Frontal cortex (tissue), 4 donors: ENCODE measurements around the gene FARSA. TPM values are rescaled to one million over a fixed set of nuclear protein-coding genes. Genes with fewer than 3 reads are reported as not detected.
"Not testable (repeated sequence)": the region's sequence is repeated elsewhere in the genome, so short reads cannot be mapped to it uniquely, and the experiment has no call there.

ENCODE experiments used
- DNase-seq, 2 donors: peaks; one replicate each; pipeline ENCODE4 v3.0.0; 2012; ENCODE audit warnings: low spot score in 2 of 2
- FAIRE-seq: peaks from 2 replicates; lab custom pipeline; 2012; peaks lifted over from hg19 to GRCh38; lab: Jason Lieb, UNC
- total RNA-seq: library from RNA; depleted of rRNA; stranded (reverse); fragments of >200 nt; gene quantifications from one replicate; pipeline ENCODE4 v1.2.3, GENCODE V29; 2014
- donor health status: control.
- donor health status: control.
- donor health status: control.

The FARSA gene
- total RNA-seq, 1 donor from 2014 or later = 56.3 TPM

GRCh38 chr19:12899891-12900518, 33.5 kb downstream of the FARSA start:
- no peak for FAIRE-seq
- no peak for DNase-seq

GRCh38 chr19:12896460-12896859, 37.1 kb downstream of the FARSA start:
- DNase-seq = no peak
- no peak for FAIRE-seq

GRCh38 chr19:12893582-12893981, 39.9 kb downstream of the FARSA start:
- FAIRE-seq (no peak), DNase-seq (no peak)

GRCh38 chr19:12891553-12892021, 41.9 kb downstream of the FARSA start:
- DNase-seq (no peak), FAIRE-seq (no peak)

- DNase-seq (peak; percentile 96 to 97), FAIRE-seq (peak; percentile 97)
These were observed 42.5 kb downstream of the FARSA start, which contains the start of gene GCDH for GRCh38 chr19:12890787-12891552. Gene GCDH, plus strand, starts transcription at chr19:12891160. Its CDS starts 145 bp downstream, at chr19:12891305.

GRCh38 chr19:12890299-12890786, 43.2 kb downstream of the FARSA start:
- not testable (repeated sequence) for DNase-seq, FAIRE-seq

GRCh38 chr19:12888006-12888603, 45.4 kb downstream of the FARSA start:
- FAIRE-seq (no peak), DNase-seq (no peak)

GRCh38 chr19:12886969-12887747, 46.4 kb downstream of the FARSA start, which contains the start of gene KLF1:
Gene KLF1, minus strand, starts transcription at chr19:12887201. Its CDS starts 61 bp downstream, at chr19:12887140.
- no peak for FAIRE-seq

GRCh38 chr19:12886651-12886968, 46.9 kb downstream of the FARSA start:
- FAIRE-seq = no peak

More at GRCh38 chr19:12886969-12887747, 46.4 kb downstream of the FARSA start, which contains the start of gene KLF1:
- no peak for DNase-seq

GRCh38 chr19:12885749-12886650, 47.5 kb downstream of the FARSA start:
- DNase-seq = no peak
- no peak for FAIRE-seq

More at GRCh38 chr19:12886651-12886968, 46.9 kb downstream of the FARSA start:
- DNase-seq = no peak

- no peak for FAIRE-seq
These were observed 48.4 kb downstream of the FARSA start for GRCh38 chr19:12884926-12885748.

GRCh38 chr19:12884627-12884925, 48.9 kb downstream of the FARSA start:
- no peak for FAIRE-seq

More at GRCh38 chr19:12884926-12885748, 48.4 kb downstream of the FARSA start:
- peak in 1 of 2 donors; percentile 74 for DNase-seq

GRCh38 chr19:12884202-12884601, 49.3 kb downstream of the FARSA start:
- DNase-seq (no peak), FAIRE-seq (no peak)

More at GRCh38 chr19:12884627-12884925, 48.9 kb downstream of the FARSA start:
- DNase-seq = no peak

GRCh38 chr19:12882589-12882988, 50.9 kb downstream of the FARSA start:
- FAIRE-seq (no peak), DNase-seq (no peak)

- FAIRE-seq (no peak), DNase-seq (peak; percentile 84 to 96)
These were observed 52.2 kb downstream of the FARSA start, which contains the start of gene DNASE2 for GRCh38 chr19:12881172-12881808. Gene DNASE2, minus strand, starts transcription at chr19:12881449. Its CDS starts 74 bp downstream, at chr19:12881375.

GRCh38 chr19:12880551-12881171, 52.9 kb downstream of the FARSA start:
- DNase-seq (no peak), FAIRE-seq (no peak)

GRCh38 chr19:12875086-12875485, 58.4 kb downstream of the FARSA start:
- no peak for DNase-seq
- FAIRE-seq = no peak
